Dendritic cell treated with granulocyte-macrophage colony-stimulating factor and Interleukin-4, amounts not matched to agents 40 ng/mL and 50 ng/mL, for 4 days (primary cell): Measurements from ENCODE around the gene ANKRD44.
"Not testable (repeated sequence)": the region's sequence is repeated elsewhere in the genome, so short reads cannot be mapped to it uniquely, and the experiment has no call there.

Source experiments
- H3K27ac Mint-ChIP-seq: one replicate; pipeline ENCODE4 v1.8.0; 2022; ENCODE audit warnings: mild to moderate bottlenecking, mixed read lengths
- H3K27me3 Mint-ChIP-seq: one replicate; pipeline ENCODE4 v1.8.0; 2022; ENCODE audit warnings: mild to moderate bottlenecking, mixed read lengths
- H3K36me3 Mint-ChIP-seq: one replicate; pipeline ENCODE4 v1.8.0; 2022; ENCODE audit warnings: low read depth, mixed read lengths
- H3K4me1 Mint-ChIP-seq: one replicate; pipeline ENCODE4 v1.8.0; 2022; ENCODE audit warnings: low read depth, mixed read lengths
- H3K4me3 Mint-ChIP-seq: one replicate; pipeline ENCODE4 v1.8.0; 2022; ENCODE audit warnings: mild to moderate bottlenecking, moderate library complexity, mixed read lengths
- H3K9me3 Mint-ChIP-seq: one replicate; pipeline ENCODE4 v1.8.0; 2022; ENCODE audit warnings: mixed read lengths
- intact Hi-C: fragments of 100-400 bp; cut with micrococcal nuclease; formaldehyde crosslinking; loops from one replicate; pipeline ENCODE4 v1.15.0; 2022

The ANKRD44 gene

GRCh38 chr2:197310271-197310985, at the start of gene ANKRD44:
Gene ANKRD44, minus strand, starts transcription at chr2:197310780. Its CDS starts 176 bp downstream, at chr2:197310604.
- intact Hi-C loops = loop anchor here (1.0 to 2.0 kb wide), 2 partner anchors 119 to 196 kb away; no protein-coding TSS in a partner anchor
- peak within 1 kb of the TSS; percentile 95 for H3K27ac Mint-ChIP-seq
- peaks cover 1% of the 10 kb centered on the region for H3K27me3 Mint-ChIP-seq
- H3K9me3 Mint-ChIP-seq = no peaks in the 10 kb centered on the region
- H3K36me3 Mint-ChIP-seq = peaks cover 27% of the 10 kb centered on the region
- H3K4me3 Mint-ChIP-seq = peak within 1 kb of the TSS; percentile 92
- H3K4me1 Mint-ChIP-seq = peaks cover 46% of the 10 kb centered on the region

- H3K9me3 Mint-ChIP-seq = no peaks in the 10 kb centered on the region
- intact Hi-C loops = no loop called here
- no peak overlapping the region for H3K27ac Mint-ChIP-seq
- H3K36me3 Mint-ChIP-seq = no peaks in the 10 kb centered on the region
- H3K27me3 Mint-ChIP-seq = no peaks in the 10 kb centered on the region
- no peak overlapping the region for H3K4me3 Mint-ChIP-seq
- H3K4me1 Mint-ChIP-seq = no peaks in the 10 kb centered on the region
Measured at GRCh38 chr2:197359859-197360258, 49.3 kb upstream of the ANKRD44 start.

DNA sequence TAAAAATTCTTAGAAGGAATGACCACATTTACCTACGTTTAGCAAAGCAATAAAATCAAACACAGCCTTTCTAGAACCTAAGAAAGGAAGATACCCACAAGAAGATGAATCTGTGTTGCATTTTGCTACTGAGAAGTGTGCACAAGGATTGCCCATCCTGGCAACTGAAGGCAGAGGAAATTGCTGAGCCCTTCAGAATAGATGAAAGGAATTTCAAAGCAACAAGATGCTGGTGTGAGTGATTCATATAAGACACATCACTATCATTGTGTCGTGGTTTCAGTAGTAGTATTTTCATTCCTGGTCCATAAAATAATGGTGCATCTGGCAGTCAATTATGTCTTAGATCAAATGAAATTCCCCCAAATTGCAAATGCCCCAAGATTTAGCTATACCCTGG, 48.4 kb upstream of the ANKRD44 start:
- Mint-ChIP-seq H3K4me3 (no peak overlapping the region), H3K27ac (no peak overlapping the region), H3K27me3 (no peaks in the 10 kb centered on the region), H3K36me3 (no peaks in the 10 kb centered on the region), H3K4me1 (no peaks in the 10 kb centered on the region), H3K9me3 (no peaks in the 10 kb centered on the region)
- intact Hi-C loops = no loop called here

- Mint-ChIP-seq H3K9me3 (no peaks in the 10 kb centered on the region), H3K27ac (no peak overlapping the region), H3K4me3 (no peak overlapping the region), H3K4me1 (no peaks in the 10 kb centered on the region), H3K27me3 (no peaks in the 10 kb centered on the region), H3K36me3 (no peaks in the 10 kb centered on the region)
- intact Hi-C loops = no loop called here
Measured at GRCh38 chr2:197357986-197358385, 47.4 kb upstream of the ANKRD44 start.

GRCh38 chr2:197356136-197356535, 45.6 kb upstream of the ANKRD44 start:
- intact Hi-C loops = no loop called here
- no peak overlapping the region for H3K4me3 Mint-ChIP-seq
- no peaks in the 10 kb centered on the region for H3K27me3 Mint-ChIP-seq
- H3K9me3 Mint-ChIP-seq = no peaks in the 10 kb centered on the region
- H3K27ac Mint-ChIP-seq = no peak overlapping the region
- H3K4me1 Mint-ChIP-seq = no peaks in the 10 kb centered on the region
- no peaks in the 10 kb centered on the region for H3K36me3 Mint-ChIP-seq

DNA sequence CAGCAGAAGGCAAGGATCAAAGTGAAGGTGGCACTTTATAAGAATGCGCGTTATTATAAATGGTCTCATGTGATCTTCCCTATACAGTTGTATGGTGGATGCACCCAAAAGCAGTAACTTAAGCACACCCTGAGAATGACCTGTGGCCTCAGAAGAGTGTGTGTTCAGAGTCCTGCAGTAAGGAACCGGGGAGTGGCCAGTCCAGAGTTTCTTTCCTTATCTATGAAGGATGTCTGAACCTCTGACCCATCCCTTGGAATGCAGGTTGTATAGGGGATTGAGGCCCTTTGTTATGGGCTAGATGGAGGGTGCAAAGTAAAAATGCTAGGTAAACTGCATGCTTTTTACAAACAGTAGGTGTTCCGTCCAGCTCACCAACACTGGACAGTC, 43.6 kb upstream of the ANKRD44 start:
- intact Hi-C loops = no loop called here
- H3K9me3 Mint-ChIP-seq = no peaks in the 10 kb centered on the region
- H3K27ac Mint-ChIP-seq = no peak overlapping the region
- H3K4me1 Mint-ChIP-seq = peaks cover 1% of the 10 kb centered on the region
- no peaks in the 10 kb centered on the region for H3K27me3 Mint-ChIP-seq
- no peak overlapping the region for H3K4me3 Mint-ChIP-seq
- H3K36me3 Mint-ChIP-seq = no peaks in the 10 kb centered on the region

GRCh38 chr2:197353393-197354168, 43.0 kb upstream of the ANKRD44 start:
- H3K27ac Mint-ChIP-seq = no peak overlapping the region
- H3K27me3 Mint-ChIP-seq = no peaks in the 10 kb centered on the region
- peaks cover 7% of the 10 kb centered on the region for H3K4me1 Mint-ChIP-seq
- H3K9me3 Mint-ChIP-seq = no peaks in the 10 kb centered on the region
- intact Hi-C loops = no loop called here
- no peaks in the 10 kb centered on the region for H3K36me3 Mint-ChIP-seq
- no peak overlapping the region for H3K4me3 Mint-ChIP-seq

GRCh38 chr2:197349699-197350098, 39.1 kb upstream of the ANKRD44 start:
- peaks cover 9% of the 10 kb centered on the region for H3K4me1 Mint-ChIP-seq
- no peak overlapping the region for H3K4me3 Mint-ChIP-seq
- intact Hi-C loops = no loop called here
- no peak overlapping the region for H3K27ac Mint-ChIP-seq
- H3K36me3 Mint-ChIP-seq = no peaks in the 10 kb centered on the region
- H3K9me3 Mint-ChIP-seq = no peaks in the 10 kb centered on the region
- H3K27me3 Mint-ChIP-seq = no peaks in the 10 kb centered on the region

DNA sequence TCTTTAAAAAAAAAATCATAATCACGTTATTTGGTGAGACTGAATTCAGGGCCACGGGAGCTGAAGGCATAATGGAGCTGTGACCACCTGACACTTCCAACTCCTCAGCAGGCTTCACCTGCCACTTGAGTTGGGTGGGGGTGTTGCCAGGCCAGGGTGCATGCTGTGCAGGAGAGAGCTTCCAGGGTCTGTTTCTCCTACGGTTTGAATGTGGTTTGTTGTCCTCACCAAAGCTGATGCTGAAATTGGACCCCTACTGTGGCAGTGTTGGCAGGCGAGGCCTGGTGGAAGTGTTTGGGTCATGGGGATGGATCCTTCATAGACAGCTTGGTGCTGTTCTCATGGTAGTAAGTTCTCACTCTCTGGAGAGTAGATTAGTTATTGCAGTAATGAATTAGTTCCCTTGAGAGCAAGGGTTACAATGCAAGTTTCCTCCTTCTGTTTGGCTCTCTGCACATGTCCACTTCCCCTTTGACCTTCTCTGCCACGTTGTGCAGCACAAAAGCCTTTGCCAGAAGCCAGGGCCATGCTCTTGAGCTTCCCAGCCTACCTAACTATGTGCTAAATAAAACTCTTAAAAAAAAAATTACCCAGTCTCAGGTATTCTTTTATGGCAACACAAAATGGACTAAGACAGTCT, 38.3 kb upstream of the ANKRD44 start:
- no peaks in the 10 kb centered on the region for H3K9me3 Mint-ChIP-seq
- H3K27ac Mint-ChIP-seq = no peak overlapping the region
- H3K4me3 Mint-ChIP-seq = no peak overlapping the region
- no peaks in the 10 kb centered on the region for H3K36me3 Mint-ChIP-seq
- H3K4me1 Mint-ChIP-seq = peaks cover 9% of the 10 kb centered on the region
- intact Hi-C loops = no loop called here
- H3K27me3 Mint-ChIP-seq = no peaks in the 10 kb centered on the region

- Mint-ChIP-seq H3K27me3 (no peaks in the 10 kb centered on the region), H3K9me3 (no peaks in the 10 kb centered on the region), H3K36me3 (no peaks in the 10 kb centered on the region), H3K4me1 (peaks cover 9% of the 10 kb centered on the region), H3K27ac (no peak overlapping the region), H3K4me3 (no peak overlapping the region)
- intact Hi-C loops = no loop called here
Measured at GRCh38 chr2:197345846-197346370, 35.3 kb upstream of the ANKRD44 start.

GRCh38 chr2:197343968-197344367, 33.4 kb upstream of the ANKRD44 start:
- H3K36me3 Mint-ChIP-seq, H3K27me3 Mint-ChIP-seq, H3K27ac Mint-ChIP-seq, H3K4me3 Mint-ChIP-seq, intact Hi-C loops, H3K9me3 Mint-ChIP-seq: not testable (repeated sequence)
- H3K4me1 Mint-ChIP-seq = peaks cover 10% of the 10 kb centered on the region

GRCh38 chr2:197340591-197340990, 30.0 kb upstream of the ANKRD44 start:
- H3K27ac Mint-ChIP-seq = no peak overlapping the region
- peaks cover 5% of the 10 kb centered on the region for H3K4me1 Mint-ChIP-seq
- H3K36me3 Mint-ChIP-seq = no peaks in the 10 kb centered on the region
- H3K27me3 Mint-ChIP-seq = no peaks in the 10 kb centered on the region
- intact Hi-C loops = no loop called here
- no peaks in the 10 kb centered on the region for H3K9me3 Mint-ChIP-seq
- no peak overlapping the region for H3K4me3 Mint-ChIP-seq

GRCh38 chr2:197339496-197340220, 29.1 kb upstream of the ANKRD44 start:
- H3K4me3 Mint-ChIP-seq = no peak overlapping the region
- intact Hi-C loops = no loop called here

More at GRCh38 chr2:197339496-197340220, 29.1 kb upstream of the ANKRD44 start:
- peaks cover 5% of the 10 kb centered on the region for H3K4me1 Mint-ChIP-seq
- no peaks in the 10 kb centered on the region for H3K9me3 Mint-ChIP-seq
- H3K27me3 Mint-ChIP-seq = no peaks in the 10 kb centered on the region
- H3K27ac Mint-ChIP-seq = no peak overlapping the region
- no peaks in the 10 kb centered on the region for H3K36me3 Mint-ChIP-seq
